A172 (cell line): ENCODE results near the gene KRT82. TPM values are rescaled to one million over a fixed set of nuclear protein-coding genes. Genes with fewer than 3 reads are reported as not detected.

Experiments
- total RNA-seq: library from RNA; depleted of rRNA; stranded (reverse); fragments of >200 nt; shearing (Covaris generic); gene quantifications from 2 replicates; pipeline ENCODE4 v1.2.3, GENCODE V29; 2014; rRNA removed

The KRT82 gene
- total RNA-seq, 1 experiment from 2014 or later, result not detected

Other genes with a start within 250 kb of the KRT82 start
- gene KRT80, start 214.3 kb downstream of the KRT82 start, total RNA-seq, result 65.2 and 75.2 TPM in 2 replicates
- gene KRT7, start 173.1 kb downstream of the KRT82 start, total RNA-seq, result 13.8 and 16.1 TPM in 2 replicates
- 1.5 and 1.6 TPM in 2 replicates for gene KRT86, start 131.7 kb downstream of the KRT82 start, total RNA-seq
- 59.0 and 66.4 TPM in 2 replicates for gene KRT81, start 114.8 kb downstream of the KRT82 start, total RNA-seq
- 0.05 and 0.41 TPM in 2 replicates for gene KRT83, start 84.9 kb downstream of the KRT82 start, total RNA-seq
- 0.05 TPM in 1 of 2 replicates, not detected in the other for gene KRT85, start 38.9 kb downstream of the KRT82 start, total RNA-seq
- gene KRT84, start 20.7 kb downstream of the KRT82 start, total RNA-seq, result not detected in 2 replicates
- gene KRT75, start 28.0 kb upstream of the KRT82 start, total RNA-seq, result 0.07 TPM in 1 of 2 replicates, not detected in the other
- not detected in 2 replicates for gene KRT6B, start 45.8 kb upstream of the KRT82 start, total RNA-seq
- gene KRT6C, start 67.5 kb upstream of the KRT82 start, total RNA-seq, result not detected in 2 replicates
- not detected in 2 replicates for gene KRT6A, start 86.9 kb upstream of the KRT82 start, total RNA-seq
- gene KRT5, start 114.1 kb upstream of the KRT82 start, total RNA-seq, result 1.1 and 1.4 TPM in 2 replicates
- not detected in 2 replicates for gene KRT71, start 146.8 kb upstream of the KRT82 start, total RNA-seq
- gene KRT74, start 167.5 kb upstream of the KRT82 start, total RNA-seq, result 0.43 TPM in 1 of 2 replicates, not detected in the other
- not detected in 2 replicates for gene KRT72, start 195.1 kb upstream of the KRT82 start, total RNA-seq
- gene KRT73, start 212.2 kb upstream of the KRT82 start, total RNA-seq, result not detected in 2 replicates
- not detected in 2 replicates for gene KRT2, start 245.9 kb upstream of the KRT82 start, total RNA-seq